Neural cell (in vitro differentiated cells): ENCODE data around the gene SUPT4H1. TPM values are rescaled to one million over a fixed set of nuclear protein-coding genes. Genes with fewer than 3 reads are reported as not detected.

ENCODE experiments used
- H2AFZ ChIP-seq: fragments of 200-600, 300-800 bp; sonication (generic), shearing (Covaris generic); 2 replicates; pipeline ENCODE4 v1.6.0; 2014; ENCODE audit warnings: low read depth, mild to moderate bottlenecking, antibody characterized with exemption, low read length, moderate library complexity
- H3F3A ChIP-seq: fragments of 200-600 bp; shearing (Covaris generic); 2 replicates; pipeline ENCODE4 v1.6.1; 2016; ENCODE audit warnings: mild to moderate bottlenecking, moderate library complexity, mixed read lengths, antibody characterized with exemption, low read length; ENCODE audit not compliant: insufficient read depth, poor library complexity, severe bottlenecking
- H3K27ac ChIP-seq: fragments of 200-600, 300-800 bp; sonication (generic), shearing (Covaris generic); 2 replicates; pipeline ENCODE4 v1.5.1; 2014; ENCODE audit warnings: mild to moderate bottlenecking, low read length, moderate library complexity
- H3K27me3 ChIP-seq: fragments of 300-800, 200-600 bp; sonication (generic), shearing (Covaris generic); 2 replicates; pipeline ENCODE4 v1.6.0; 2014; ENCODE audit warnings: mild to moderate bottlenecking, low read depth, low read length, moderate library complexity; ENCODE audit not compliant: insufficient read depth
- H3K36me3 ChIP-seq: fragments of 300-800, 200-600 bp; sonication (generic), shearing (Covaris generic); 2 replicates; pipeline ENCODE4 v1.5.1; 2014; ENCODE audit warnings: mild to moderate bottlenecking, antibody characterized with exemption, low read length, moderate library complexity; ENCODE audit not compliant: insufficient read depth
- H3K4me2 ChIP-seq: fragments of 300-800, 200-600 bp; sonication (generic), shearing (Covaris generic); 2 replicates; pipeline ENCODE4 v1.6.0; 2014; ENCODE audit warnings: mild to moderate bottlenecking, low read length
- H3K4me3 ChIP-seq: fragments of 300-800, 200-600 bp; sonication (generic), shearing (Covaris generic); 2 replicates; pipeline ENCODE4 v1.5.1; 2014; ENCODE audit warnings: mild to moderate bottlenecking, low read length, moderate library complexity
- H3K79me2 ChIP-seq: fragments of 200-600 bp; shearing (Covaris generic); replicated peaks from 2 replicates; pipeline ENCODE4 v1.6.0; 2014; ENCODE audit warnings: mild to moderate bottlenecking, low read length, moderate library complexity; ENCODE audit not compliant: insufficient read depth
- H3K9ac ChIP-seq: fragments of 300-800, 200-600 bp; sonication (generic), shearing (Covaris generic); 2 replicates; pipeline ENCODE4 v1.6.1; 2016; ENCODE audit warnings: mild to moderate bottlenecking, low read length, mixed read lengths
- H3K9me2 ChIP-seq: fragments of 200-600 bp; shearing (Covaris generic); 2 replicates; pipeline ENCODE4 v1.6.1; 2016; ENCODE audit warnings: mild to moderate bottlenecking, low read length, mixed read lengths; ENCODE audit not compliant: insufficient read depth
- H3K9me3 ChIP-seq: fragments of 200-600, 300-800 bp; sonication (generic), shearing (Covaris generic); 2 replicates; pipeline ENCODE4 v1.6.1; 2016; ENCODE audit warnings: mild to moderate bottlenecking, mixed run types, low read length, moderate library complexity, mixed read lengths
- H4K20me1 ChIP-seq: fragments of 200-600 bp; shearing (Covaris generic); 2 replicates; pipeline ENCODE4 v1.6.1; 2016; ENCODE audit warnings: mild to moderate bottlenecking, mixed run types; ENCODE audit not compliant: insufficient read depth
- EP300 ChIP-seq: fragments of 450-650 bp; conservative IDR thresholded peaks from 2 replicates; pipeline ENCODE4 v1.6.1; 2014; ENCODE audit warnings: antibody characterized with exemption, mild to moderate bottlenecking, moderate library complexity; ENCODE audit not compliant: poor library complexity, severe bottlenecking
- EZH2 ChIP-seq: fragments of 200-600, 300-800 bp; shearing (Covaris generic), sonication (generic); IDR thresholded peaks from 2 replicates; pipeline ENCODE4 v1.6.1; 2014; ENCODE audit warnings: antibody characterized with exemption, low read length, borderline replicate concordance, mild to moderate bottlenecking; ENCODE audit not compliant: insufficient read depth, poor library complexity, severe bottlenecking
- MXI1 ChIP-seq: fragments of 450-650 bp; conservative IDR thresholded peaks from 2 replicates; pipeline ENCODE4 v1.6.1; 2014; ENCODE audit warnings: antibody characterized with exemption, mild to moderate bottlenecking; ENCODE audit not compliant: poor library complexity, severe bottlenecking
- POLR2AphosphoS5 ChIP-seq: IDR thresholded peaks from 2 replicates; pipeline ENCODE4 v1.6.1; 2012
- RAD21 ChIP-seq: fragments of 450-650 bp; conservative IDR thresholded peaks from 2 replicates; pipeline ENCODE4 v1.6.1; 2014; ENCODE audit warnings: antibody characterized with exemption, mild to moderate bottlenecking, moderate library complexity
- SMC3 ChIP-seq: fragments of 450-650 bp; conservative IDR thresholded peaks from 2 replicates; pipeline ENCODE4 v1.6.1; 2014; ENCODE audit warnings: antibody characterized with exemption, mild to moderate bottlenecking, moderate library complexity; ENCODE audit not compliant: poor library complexity
- TAF1 ChIP-seq: IDR thresholded peaks from 2 replicates; pipeline ENCODE4 v1.6.1; 2012; ENCODE audit warnings: low read depth
- polyA plus RNA-seq: library from polyadenylated mRNA; depleted of rRNA; stranded (reverse); fragments of >200 nt; gene quantifications from 2 replicates; pipeline ENCODE4 v1.2.3, GENCODE V29; 2014
- TF ChIP-seq, protein P1 (sequence below): IDR thresholded peaks from 2 replicates; pipeline ENCODE4 v1.6.1; 2012; ENCODE audit warnings: borderline replicate concordance
- TF ChIP-seq, protein P2 (sequence below): fragments of 450-650 bp; IDR thresholded peaks from 2 replicates; pipeline ENCODE4 v1.5.1; 2014; ENCODE audit warnings: antibody characterized with exemption, mild to moderate bottlenecking, moderate library complexity; ENCODE audit not compliant: poor library complexity, severe bottlenecking

Gene SUPT4H1
- polyA plus RNA-seq, 1 donor from 2014 or later = 109 TPM

DNA sequence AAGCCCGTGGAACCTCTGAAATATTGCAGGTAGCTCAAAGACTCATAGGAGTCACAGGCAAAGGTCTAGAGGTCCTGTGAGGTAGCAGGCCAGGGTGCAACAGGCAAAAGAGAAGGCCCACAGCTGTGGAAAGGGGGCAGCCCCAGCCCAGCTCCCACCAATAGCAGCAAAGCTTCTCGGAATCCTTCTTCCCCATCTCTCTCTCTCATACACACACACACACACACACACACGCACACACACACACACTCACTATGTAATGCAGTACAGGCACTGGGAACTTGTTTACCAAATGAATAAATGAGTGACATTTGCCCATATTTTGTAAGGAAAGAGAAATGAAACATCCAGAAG, 16.8 kb upstream of the SUPT4H1 start:
- Histone ChIP-seq H3K9ac (no peak overlapping the region), H2AFZ (no peak overlapping the region), H3K79me2 (no peaks in the 10 kb centered on the region), H3K4me3 (no peak overlapping the region), H3K27me3 (no peaks in the 10 kb centered on the region), H3F3A (no peaks in the 10 kb centered on the region), H4K20me1 (no peaks in the 10 kb centered on the region), H3K4me2 (no peak overlapping the region), H3K9me3 (no peaks in the 10 kb centered on the region), H3K9me2 (no peaks in the 10 kb centered on the region), H3K27ac (no peak overlapping the region), H3K36me3 (no peaks in the 10 kb centered on the region)
- TF ChIP-seq TAF1 (no peak), POLR2AphosphoS5 (no peak), MXI1 (no peak), SMC3 (no peak), EP300 (no peak), EZH2 (no peak), RAD21 (no peak)
- TF ChIP-seq, protein P1, sequence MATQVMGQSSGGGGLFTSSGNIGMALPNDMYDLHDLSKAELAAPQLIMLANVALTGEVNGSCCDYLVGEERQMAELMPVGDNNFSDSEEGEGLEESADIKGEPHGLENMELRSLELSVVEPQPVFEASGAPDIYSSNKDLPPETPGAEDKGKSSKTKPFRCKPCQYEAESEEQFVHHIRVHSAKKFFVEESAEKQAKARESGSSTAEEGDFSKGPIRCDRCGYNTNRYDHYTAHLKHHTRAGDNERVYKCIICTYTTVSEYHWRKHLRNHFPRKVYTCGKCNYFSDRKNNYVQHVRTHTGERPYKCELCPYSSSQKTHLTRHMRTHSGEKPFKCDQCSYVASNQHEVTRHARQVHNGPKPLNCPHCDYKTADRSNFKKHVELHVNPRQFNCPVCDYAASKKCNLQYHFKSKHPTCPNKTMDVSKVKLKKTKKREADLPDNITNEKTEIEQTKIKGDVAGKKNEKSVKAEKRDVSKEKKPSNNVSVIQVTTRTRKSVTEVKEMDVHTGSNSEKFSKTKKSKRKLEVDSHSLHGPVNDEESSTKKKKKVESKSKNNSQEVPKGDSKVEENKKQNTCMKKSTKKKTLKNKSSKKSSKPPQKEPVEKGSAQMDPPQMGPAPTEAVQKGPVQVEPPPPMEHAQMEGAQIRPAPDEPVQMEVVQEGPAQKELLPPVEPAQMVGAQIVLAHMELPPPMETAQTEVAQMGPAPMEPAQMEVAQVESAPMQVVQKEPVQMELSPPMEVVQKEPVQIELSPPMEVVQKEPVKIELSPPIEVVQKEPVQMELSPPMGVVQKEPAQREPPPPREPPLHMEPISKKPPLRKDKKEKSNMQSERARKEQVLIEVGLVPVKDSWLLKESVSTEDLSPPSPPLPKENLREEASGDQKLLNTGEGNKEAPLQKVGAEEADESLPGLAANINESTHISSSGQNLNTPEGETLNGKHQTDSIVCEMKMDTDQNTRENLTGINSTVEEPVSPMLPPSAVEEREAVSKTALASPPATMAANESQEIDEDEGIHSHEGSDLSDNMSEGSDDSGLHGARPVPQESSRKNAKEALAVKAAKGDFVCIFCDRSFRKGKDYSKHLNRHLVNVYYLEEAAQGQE = no peak
- TF ChIP-seq, protein P2, sequence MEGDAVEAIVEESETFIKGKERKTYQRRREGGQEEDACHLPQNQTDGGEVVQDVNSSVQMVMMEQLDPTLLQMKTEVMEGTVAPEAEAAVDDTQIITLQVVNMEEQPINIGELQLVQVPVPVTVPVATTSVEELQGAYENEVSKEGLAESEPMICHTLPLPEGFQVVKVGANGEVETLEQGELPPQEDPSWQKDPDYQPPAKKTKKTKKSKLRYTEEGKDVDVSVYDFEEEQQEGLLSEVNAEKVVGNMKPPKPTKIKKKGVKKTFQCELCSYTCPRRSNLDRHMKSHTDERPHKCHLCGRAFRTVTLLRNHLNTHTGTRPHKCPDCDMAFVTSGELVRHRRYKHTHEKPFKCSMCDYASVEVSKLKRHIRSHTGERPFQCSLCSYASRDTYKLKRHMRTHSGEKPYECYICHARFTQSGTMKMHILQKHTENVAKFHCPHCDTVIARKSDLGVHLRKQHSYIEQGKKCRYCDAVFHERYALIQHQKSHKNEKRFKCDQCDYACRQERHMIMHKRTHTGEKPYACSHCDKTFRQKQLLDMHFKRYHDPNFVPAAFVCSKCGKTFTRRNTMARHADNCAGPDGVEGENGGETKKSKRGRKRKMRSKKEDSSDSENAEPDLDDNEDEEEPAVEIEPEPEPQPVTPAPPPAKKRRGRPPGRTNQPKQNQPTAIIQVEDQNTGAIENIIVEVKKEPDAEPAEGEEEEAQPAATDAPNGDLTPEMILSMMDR = no peak

DNA sequence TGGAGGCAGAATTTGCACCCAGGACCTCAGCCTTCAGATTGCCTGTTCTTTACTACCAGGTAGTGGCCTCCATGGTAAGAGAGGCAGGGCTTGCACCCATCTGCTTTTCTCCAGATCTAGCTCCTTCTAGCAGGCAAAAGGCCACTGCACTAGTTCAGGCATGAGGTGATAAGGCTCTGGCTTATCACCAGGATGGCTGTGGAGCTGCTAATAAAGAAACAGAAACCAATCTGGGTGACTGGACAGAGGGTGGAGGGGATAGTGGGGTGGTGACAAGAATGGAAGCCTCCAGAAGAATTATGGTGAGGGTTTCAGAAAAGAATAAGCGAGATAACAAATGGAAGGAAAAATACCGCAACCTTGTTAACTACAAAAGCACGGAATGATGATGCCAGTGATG, 15.5 kb upstream of the SUPT4H1 start:
- Histone ChIP-seq H3K27ac (no peak overlapping the region), H3K4me3 (no peak overlapping the region), H3K79me2 (no peaks in the 10 kb centered on the region), H2AFZ (no peak overlapping the region), H3K4me2 (no peak overlapping the region), H3K9me3 (no peaks in the 10 kb centered on the region), H3K27me3 (no peaks in the 10 kb centered on the region), H4K20me1 (no peaks in the 10 kb centered on the region), H3K36me3 (no peaks in the 10 kb centered on the region), H3K9ac (no peak overlapping the region), H3F3A (no peaks in the 10 kb centered on the region), H3K9me2 (no peaks in the 10 kb centered on the region)
- TF ChIP-seq EZH2 (no peak), POLR2AphosphoS5 (no peak)

DNA sequence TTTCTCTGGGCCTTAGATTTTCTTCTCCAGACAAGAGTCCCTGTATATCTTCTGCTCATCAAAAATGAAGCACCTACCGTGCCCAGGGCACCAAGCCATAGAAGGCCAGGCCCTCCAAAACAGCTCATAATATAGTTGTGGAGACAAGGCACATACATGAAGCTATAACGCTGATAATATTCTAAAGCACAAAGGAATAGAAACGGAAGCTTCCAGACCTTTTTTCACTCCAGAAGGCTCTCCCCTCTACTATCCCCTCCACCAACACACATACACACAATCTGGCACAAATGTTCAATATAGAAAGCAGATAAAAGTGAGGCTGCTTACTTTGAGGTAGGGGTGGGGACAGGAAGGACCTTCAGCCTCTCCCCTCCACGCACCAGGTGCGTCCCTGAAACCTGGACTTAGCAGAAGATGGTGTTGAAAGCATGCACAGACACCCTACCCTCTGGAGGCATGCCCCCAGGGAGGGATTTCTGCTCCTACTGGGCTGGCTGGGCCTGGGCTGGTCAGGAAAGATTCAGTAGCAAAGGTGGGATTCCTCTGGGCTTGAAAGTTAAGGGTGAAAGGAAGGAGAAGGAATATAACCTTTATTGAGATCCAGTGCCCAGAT, 14.1 kb upstream of the SUPT4H1 start:
- TF ChIP-seq MXI1 (no peak), EZH2 (no peak), EP300 (no peak), POLR2AphosphoS5 (no peak), RAD21 (no peak), TAF1 (no peak), SMC3 (no peak)
- TF ChIP-seq, protein P2 = no peak
- TF ChIP-seq, protein P1 = no peak
- H3K79me2 ChIP-seq = no peaks in the 10 kb centered on the region
- no peaks in the 10 kb centered on the region for H3K9me2 ChIP-seq
- H3K4me3 ChIP-seq = no peak overlapping the region
- H3K36me3 ChIP-seq = no peaks in the 10 kb centered on the region
- H3K9me3 ChIP-seq = no peaks in the 10 kb centered on the region
- H3F3A ChIP-seq = no peaks in the 10 kb centered on the region
- H2AFZ ChIP-seq = no peak overlapping the region
- no peak overlapping the region for H3K9ac ChIP-seq
- no peak overlapping the region for H3K27ac ChIP-seq
- no peaks in the 10 kb centered on the region for H4K20me1 ChIP-seq
- H3K4me2 ChIP-seq = no peak overlapping the region
- no peaks in the 10 kb centered on the region for H3K27me3 ChIP-seq
